Cardiac atrium fibroblast (primary cell): ENCODE measurements around the gene BCAR3. TPM values are rescaled to one million over a fixed set of nuclear protein-coding genes. Genes with fewer than 3 reads are reported as not detected.

ENCODE experiments used
- total RNA-seq: library from RNA; depleted of rRNA; stranded (reverse); fragments of >200 nt; gene quantifications from 2 replicates; pipeline ENCODE4 v1.2.3, GENCODE V29; 2015

The BCAR3 gene
- total RNA-seq, result 44.8 and 45.7 TPM in 2 replicates

GRCh38 chr1:93681101-93681988 is at the start of gene BCAR3:
BCAR3 (minus strand) TSS chr1:93681837; CDS start chr1:93674930, 6,907 bp downstream.

Other genes with a start within 250 kb of the BCAR3 start
- 18.8 and 19.3 TPM in 2 replicates for gene FNBP1L, start 233.7 kb downstream of the BCAR3 start, total RNA-seq
- gene DNTTIP2, start 197.4 kb upstream of the BCAR3 start, total RNA-seq, result 20.0 and 30.3 TPM in 2 replicates
- gene GCLM, start 227.6 kb upstream of the BCAR3 start, total RNA-seq, result 38.6 and 62.2 TPM in 2 replicates